T-helper 2 cell treated with Interferon-gamma antibody and Interleukin-4, amounts not matched to agents 5 μg/mL and 100 μg/mL, for 36 hours (primary cell): ENCODE results near the gene CHCHD6.

Source experiments
- DNase-seq: peaks from one replicate; pipeline ENCODE4 v3.0.0; 2021; ENCODE audit warnings: low spot score
- H3K27ac Mint-ChIP-seq: one replicate; pipeline ENCODE4 v1.8.0; 2021; ENCODE audit warnings: mild to moderate bottlenecking, mixed read lengths
- H3K27me3 Mint-ChIP-seq: one replicate; pipeline ENCODE4 v1.8.0; 2021; ENCODE audit warnings: low read depth, mixed read lengths
- H3K36me3 Mint-ChIP-seq: one replicate; pipeline ENCODE4 v1.8.0; 2021; ENCODE audit warnings: low read depth, mixed read lengths
- H3K4me1 Mint-ChIP-seq: one replicate; pipeline ENCODE4 v1.8.0; 2021; ENCODE audit warnings: low read depth, mixed read lengths
- H3K4me3 Mint-ChIP-seq: one replicate; pipeline ENCODE4 v1.8.0; 2022; ENCODE audit warnings: mild to moderate bottlenecking, moderate library complexity, mixed read lengths
- H3K9me3 Mint-ChIP-seq: one replicate; pipeline ENCODE4 v1.8.0; 2021; ENCODE audit warnings: mixed read lengths

CHCHD6 gene

DNA sequence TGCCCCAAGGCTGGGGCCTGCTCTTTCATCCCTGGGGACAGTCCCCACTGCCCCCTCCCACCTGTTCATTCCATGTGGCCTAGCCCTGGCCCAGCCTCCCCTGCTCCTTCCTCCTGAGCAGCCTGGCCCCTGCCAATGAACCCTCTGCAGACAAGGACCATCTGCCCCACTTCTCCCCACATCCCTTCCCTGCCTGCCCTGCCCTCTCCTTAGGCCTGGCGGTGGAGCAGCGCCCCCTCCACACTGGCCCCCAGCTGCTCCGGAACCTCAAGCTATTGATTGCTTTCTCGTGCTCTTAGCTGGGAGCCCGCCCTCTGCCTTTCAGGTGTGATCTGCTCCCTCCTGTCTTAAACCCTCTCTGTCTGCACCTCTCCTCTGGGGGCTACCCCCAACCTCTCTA, 286.9 kb downstream of the CHCHD6 start:
- Mint-ChIP-seq H3K4me1 (no peaks in the 10 kb centered on the region), H3K9me3 (no peaks in the 10 kb centered on the region), H3K27me3 (no peaks in the 10 kb centered on the region), H3K36me3 (no peaks in the 10 kb centered on the region), H3K27ac (no peak overlapping the region), H3K4me3 (no peak overlapping the region)
- DNase-seq = no peak

DNA sequence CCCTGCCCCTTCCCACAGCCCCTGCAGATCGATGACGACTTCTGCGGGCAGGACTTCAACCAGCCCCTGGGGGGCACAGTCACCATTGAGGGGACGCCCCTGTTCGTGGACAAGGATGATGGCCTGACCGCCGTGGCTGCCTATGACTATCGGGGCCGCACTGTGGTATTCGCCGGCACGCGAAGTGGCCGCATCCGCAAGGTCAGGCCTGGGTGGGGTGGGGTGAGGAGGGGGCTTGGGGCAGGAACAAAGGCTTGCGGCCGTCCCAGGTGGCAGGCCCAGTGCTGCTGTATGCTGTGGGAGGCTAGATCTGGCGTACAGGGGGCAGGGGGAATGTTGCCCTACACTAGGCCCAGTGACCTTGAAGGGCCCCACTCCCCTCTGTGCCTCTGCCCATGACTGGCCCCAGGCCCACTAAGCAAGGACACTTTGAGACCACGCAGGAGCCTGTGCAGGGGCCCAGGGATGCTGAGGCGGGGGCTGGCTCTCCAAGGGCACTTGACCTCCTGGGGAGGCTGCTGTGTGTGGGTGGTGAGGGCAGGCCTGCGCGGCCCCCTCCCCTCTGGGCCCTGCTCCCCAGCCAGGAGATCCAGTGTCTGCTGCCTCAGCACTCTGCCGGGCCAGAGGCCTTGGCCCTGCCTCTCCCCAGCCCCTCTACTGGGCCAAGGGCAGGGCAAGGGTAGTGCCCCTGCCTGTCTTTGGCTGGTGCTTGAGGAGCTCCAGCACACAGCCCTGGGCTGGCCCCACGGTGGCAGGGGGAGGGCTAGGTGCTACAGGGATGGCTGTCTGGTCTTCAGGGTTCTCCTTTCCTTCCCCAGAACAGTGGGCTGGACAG, 287.5 kb downstream of the CHCHD6 start:
- Mint-ChIP-seq H3K36me3 (no peaks in the 10 kb centered on the region), H3K9me3 (no peaks in the 10 kb centered on the region), H3K4me3 (no peak overlapping the region), H3K27me3 (no peaks in the 10 kb centered on the region), H3K4me1 (no peaks in the 10 kb centered on the region), H3K27ac (no peak overlapping the region)
- no peak for DNase-seq

DNA sequence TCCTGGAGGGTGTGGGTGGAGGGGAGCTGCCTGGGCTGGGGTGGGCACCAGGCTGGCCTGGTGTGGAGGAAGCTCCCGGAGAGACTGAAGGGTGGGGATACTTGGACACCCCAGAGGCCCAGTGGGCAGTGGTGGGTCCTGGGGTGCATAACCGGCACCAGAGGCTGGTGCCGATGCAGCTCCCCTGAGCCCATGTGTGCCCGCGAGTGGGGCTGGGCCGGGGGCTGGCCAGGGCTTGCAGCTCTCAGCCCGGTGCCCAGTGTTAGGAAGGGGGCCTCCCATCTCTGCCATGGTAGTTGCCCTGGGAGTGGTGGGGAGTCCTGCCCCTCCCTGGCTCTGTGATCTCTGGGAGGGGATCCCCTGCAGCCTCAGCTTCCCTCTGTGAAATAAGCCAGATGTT, 288.2 kb downstream of the CHCHD6 start:
- Mint-ChIP-seq H3K4me1 (no peaks in the 10 kb centered on the region), H3K27me3 (no peaks in the 10 kb centered on the region), H3K36me3 (no peaks in the 10 kb centered on the region), H3K4me3 (no peak overlapping the region), H3K9me3 (no peaks in the 10 kb centered on the region), H3K27ac (no peak overlapping the region)
- DNase-seq = no peak

- Mint-ChIP-seq H3K9me3 (no peaks in the 10 kb centered on the region), H3K27ac (no peak overlapping the region), H3K4me1 (no peaks in the 10 kb centered on the region), H3K36me3 (no peaks in the 10 kb centered on the region), H3K4me3 (no peak overlapping the region), H3K27me3 (no peaks in the 10 kb centered on the region)
- DNase-seq = no peak
Observed at GRCh38 chr3:126992776-126993175, 288.7 kb downstream of the CHCHD6 start.

GRCh38 chr3:126993436-126993835, 289.4 kb downstream of the CHCHD6 start:
- H3K27ac Mint-ChIP-seq = no peak overlapping the region
- no peaks in the 10 kb centered on the region for H3K27me3 Mint-ChIP-seq
- no peaks in the 10 kb centered on the region for H3K4me1 Mint-ChIP-seq
- H3K9me3 Mint-ChIP-seq = no peaks in the 10 kb centered on the region
- no peak overlapping the region for H3K4me3 Mint-ChIP-seq
- H3K36me3 Mint-ChIP-seq = no peaks in the 10 kb centered on the region
- DNase-seq = no peak

- no peaks in the 10 kb centered on the region for H3K27me3 Mint-ChIP-seq
- DNase-seq = no peak
- no peaks in the 10 kb centered on the region for H3K4me1 Mint-ChIP-seq
- no peak overlapping the region for H3K4me3 Mint-ChIP-seq
- no peaks in the 10 kb centered on the region for H3K9me3 Mint-ChIP-seq
- H3K27ac Mint-ChIP-seq = no peak overlapping the region
- H3K36me3 Mint-ChIP-seq = no peaks in the 10 kb centered on the region
Observed at GRCh38 chr3:126994661-126995245, 290.7 kb downstream of the CHCHD6 start.

GRCh38 chr3:126995254-126995780, 291.3 kb downstream of the CHCHD6 start:
- H3K27ac Mint-ChIP-seq = no peak overlapping the region

GRCh38 chr3:126995926-126996512, 292.0 kb downstream of the CHCHD6 start:
- H3K27ac Mint-ChIP-seq = no peak overlapping the region
- no peaks in the 10 kb centered on the region for H3K4me1 Mint-ChIP-seq
- no peaks in the 10 kb centered on the region for H3K36me3 Mint-ChIP-seq
- H3K9me3 Mint-ChIP-seq = no peaks in the 10 kb centered on the region
- no peaks in the 10 kb centered on the region for H3K27me3 Mint-ChIP-seq
- DNase-seq = no peak
- no peak overlapping the region for H3K4me3 Mint-ChIP-seq

More at GRCh38 chr3:126995254-126995780, 291.3 kb downstream of the CHCHD6 start:
- Mint-ChIP-seq H3K36me3 (no peaks in the 10 kb centered on the region), H3K4me1 (no peaks in the 10 kb centered on the region), H3K9me3 (no peaks in the 10 kb centered on the region), H3K27me3 (no peaks in the 10 kb centered on the region), H3K4me3 (no peak overlapping the region)
- no peak for DNase-seq

DNA sequence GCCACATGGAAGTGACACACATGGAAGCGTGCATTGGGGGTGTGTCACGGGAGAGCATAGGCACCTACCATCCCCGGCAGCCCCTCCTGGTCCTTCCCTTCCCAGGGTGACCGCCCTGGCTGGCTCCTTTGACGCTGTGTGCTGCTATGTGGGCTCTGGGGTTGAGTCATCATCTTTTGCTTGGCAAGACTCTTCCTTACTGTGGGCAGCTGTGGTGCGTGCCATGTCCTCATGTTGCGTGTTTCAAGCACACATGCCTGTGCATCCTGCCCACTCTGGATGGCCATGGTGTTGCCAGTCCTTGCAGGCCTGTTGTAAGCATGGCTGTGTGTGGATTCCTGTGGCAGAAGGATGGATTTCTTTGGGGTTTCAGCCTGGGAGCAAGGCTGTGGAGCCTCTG, 292.9 kb downstream of the CHCHD6 start:
- no peak overlapping the region for H3K27ac Mint-ChIP-seq

DNA sequence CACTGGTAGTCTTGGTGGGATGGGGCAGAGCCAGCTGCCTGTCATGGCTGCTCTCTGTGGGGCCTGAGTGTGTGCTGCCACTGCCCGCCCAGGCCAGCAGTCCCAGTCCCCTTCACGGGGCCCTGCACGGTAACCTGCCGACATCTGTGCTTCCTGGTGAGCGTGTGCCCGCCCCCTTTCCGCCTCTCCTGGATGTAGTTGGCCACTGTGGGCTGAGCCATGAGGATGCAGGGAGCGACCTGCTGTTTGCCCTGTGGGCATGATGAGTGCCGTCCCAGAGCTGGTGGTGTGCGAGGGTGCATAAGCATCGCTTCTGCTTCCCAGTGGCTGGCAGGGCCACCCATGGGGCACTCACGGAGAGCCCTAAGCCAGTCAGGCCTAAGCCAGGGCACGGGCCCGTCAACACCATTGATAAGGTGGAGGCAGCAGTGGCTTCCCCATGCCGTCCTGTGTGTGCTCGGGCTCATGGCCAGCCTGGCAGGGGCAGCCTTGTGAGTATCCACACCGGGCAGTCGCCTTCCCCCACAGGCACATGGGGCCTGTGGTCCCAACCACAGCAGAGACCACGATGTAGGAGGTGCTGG, 293.5 kb downstream of the CHCHD6 start:
- Mint-ChIP-seq H3K9me3 (no peaks in the 10 kb centered on the region), H3K4me1 (no peaks in the 10 kb centered on the region)

More for the DNA sequence above, 292.9 kb downstream of the CHCHD6 start:
- Mint-ChIP-seq H3K27me3 (no peaks in the 10 kb centered on the region), H3K4me3 (no peak overlapping the region), H3K36me3 (no peaks in the 10 kb centered on the region), H3K4me1 (no peaks in the 10 kb centered on the region), H3K9me3 (no peaks in the 10 kb centered on the region)
- DNase-seq = no peak

GRCh38 chr3:126998320-126998719, 294.3 kb downstream of the CHCHD6 start:
- Mint-ChIP-seq H3K9me3 (no peaks in the 10 kb centered on the region), H3K4me1 (no peaks in the 10 kb centered on the region), H3K4me3 (no peak overlapping the region), H3K36me3 (no peaks in the 10 kb centered on the region), H3K27me3 (no peaks in the 10 kb centered on the region), H3K27ac (no peak overlapping the region)
- no peak for DNase-seq

More for the DNA sequence above, 293.5 kb downstream of the CHCHD6 start:
- Mint-ChIP-seq H3K36me3 (no peaks in the 10 kb centered on the region), H3K27me3 (no peaks in the 10 kb centered on the region), H3K27ac (no peak overlapping the region), H3K4me3 (no peak overlapping the region)
- no peak for DNase-seq

GRCh38 chr3:126998728-126999127, 294.7 kb downstream of the CHCHD6 start:
- no peaks in the 10 kb centered on the region for H3K36me3 Mint-ChIP-seq
- no peaks in the 10 kb centered on the region for H3K4me1 Mint-ChIP-seq
- H3K27ac Mint-ChIP-seq = no peak overlapping the region
- no peak overlapping the region for H3K4me3 Mint-ChIP-seq
- no peak for DNase-seq
- H3K9me3 Mint-ChIP-seq = no peaks in the 10 kb centered on the region
- H3K27me3 Mint-ChIP-seq = no peaks in the 10 kb centered on the region

DNA sequence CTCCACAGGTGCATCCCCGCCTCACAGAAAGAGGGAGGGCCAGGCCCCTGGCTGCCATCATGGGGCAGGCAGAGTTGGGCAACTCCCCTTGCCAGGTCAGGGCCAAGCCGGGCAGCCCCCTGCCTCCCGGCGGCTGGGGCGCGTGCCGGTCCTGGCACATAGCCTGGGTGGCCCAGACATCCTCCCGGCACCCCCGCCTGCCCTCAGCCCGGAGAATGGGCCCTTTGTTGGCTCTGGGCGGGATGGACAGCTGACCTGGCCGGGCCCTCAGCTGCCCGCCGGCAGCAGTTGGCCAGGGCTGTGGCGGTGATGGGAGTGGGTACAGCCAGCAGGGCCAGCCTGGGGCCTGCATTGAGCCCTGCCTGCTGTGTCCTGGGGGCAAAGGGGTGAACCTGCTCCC, 295.3 kb downstream of the CHCHD6 start:
- Mint-ChIP-seq H3K4me3 (no peak overlapping the region), H3K4me1 (no peaks in the 10 kb centered on the region), H3K27ac (no peak overlapping the region), H3K27me3 (no peaks in the 10 kb centered on the region), H3K36me3 (no peaks in the 10 kb centered on the region), H3K9me3 (no peaks in the 10 kb centered on the region)
- no peak for DNase-seq

DNA sequence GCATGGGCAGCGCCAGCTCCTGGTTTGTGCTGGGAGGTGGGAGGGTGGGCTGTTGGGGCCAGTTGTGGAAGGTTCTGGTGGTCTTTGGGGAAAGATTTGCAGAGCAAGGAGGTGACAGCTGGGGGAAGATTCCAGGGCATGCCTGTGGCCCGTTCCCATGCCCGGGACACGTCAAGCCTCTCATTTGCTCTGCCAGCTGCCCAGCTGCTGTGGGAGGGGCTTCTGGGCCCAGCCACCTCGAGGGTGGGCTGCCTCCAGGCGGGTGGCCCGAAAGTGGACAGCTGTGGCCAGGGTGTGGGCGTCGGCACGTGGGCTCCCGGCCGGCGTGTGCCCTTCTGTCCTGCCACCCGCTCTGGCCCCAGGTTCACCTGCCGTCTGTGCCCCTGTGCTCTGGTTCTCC, 296.1 kb downstream of the CHCHD6 start:
- Mint-ChIP-seq H3K36me3 (no peaks in the 10 kb centered on the region), H3K4me1 (no peaks in the 10 kb centered on the region), H3K9me3 (no peaks in the 10 kb centered on the region), H3K27me3 (no peaks in the 10 kb centered on the region), H3K27ac (no peak overlapping the region), H3K4me3 (no peak overlapping the region)
- no peak for DNase-seq
